Smooth muscle cell (in vitro differentiated cells): Measurements from ENCODE around the gene MTR. TPM values are rescaled to one million over a fixed set of nuclear protein-coding genes. Genes with fewer than 3 reads are reported as not detected.

Experiments
- DNase-seq: peaks from one replicate; lab custom pipeline; 2025; ENCODE audit not compliant: unreplicated experiment; lab: John Stamatoyannopoulos, UW
- H2AFZ ChIP-seq: fragments of 200-600 bp; sonication (generic); 2 replicates; pipeline ENCODE4 v1.6.0; 2016; ENCODE audit warnings: antibody characterized with exemption, low read depth, mild to moderate bottlenecking
- H3F3A ChIP-seq: fragments of 200-600 bp; sonication (generic); 2 replicates; pipeline ENCODE4 v1.6.0; 2017; ENCODE audit warnings: antibody characterized with exemption, low read depth
- H3K27ac ChIP-seq: fragments of 200-600 bp; sonication (generic); 2 replicates; pipeline ENCODE4 v1.5.1; 2016; ENCODE audit warnings: low read depth, mild to moderate bottlenecking
- H3K27me3 ChIP-seq: fragments of 200-600 bp; sonication (generic); 2 replicates; pipeline ENCODE4 v1.6.1; 2016; ENCODE audit warnings: low read depth, mild to moderate bottlenecking
- H3K36me3 ChIP-seq: fragments of 200-600 bp; sonication (generic); 2 replicates; pipeline ENCODE4 v1.5.1; 2016; ENCODE audit warnings: low read depth
- H3K4me1 ChIP-seq: fragments of 200-600 bp; sonication (generic); 2 replicates; pipeline ENCODE4 v1.5.1; 2016; ENCODE audit warnings: low read depth
- H3K4me2 ChIP-seq: fragments of 200-600 bp; sonication (generic); 2 replicates; pipeline ENCODE4 v1.6.0; 2016; ENCODE audit warnings: mild to moderate bottlenecking
- H3K4me3 ChIP-seq: fragments of 200-600 bp; sonication (generic); 2 replicates; pipeline ENCODE4 v1.5.1; 2016; ENCODE audit warnings: mild to moderate bottlenecking
- H3K79me2 ChIP-seq: fragments of 200-600 bp; sonication (generic); 2 replicates; pipeline ENCODE4 v1.6.0; 2016; ENCODE audit warnings: low read depth, mild to moderate bottlenecking
- H3K9ac ChIP-seq: fragments of 200-600 bp; sonication (generic); 2 replicates; pipeline ENCODE4 v1.6.0; 2016; ENCODE audit warnings: low read depth
- H3K9me3 ChIP-seq: fragments of 200-600 bp; sonication (generic); replicated peaks from 2 replicates; pipeline ENCODE4 v1.5.1; 2016; ENCODE audit warnings: low read depth
- H4K20me1 ChIP-seq: fragments of 200-600 bp; sonication (generic); 2 replicates; pipeline ENCODE4 v1.6.0; 2016; ENCODE audit warnings: low read depth
- CTCF ChIP-seq: fragments of 200-600 bp; sonication (generic); IDR thresholded peaks from 2 replicates; pipeline ENCODE4 v1.5.1; 2017; ENCODE audit warnings: borderline replicate concordance, mild to moderate bottlenecking, antibody characterized with exemption; ENCODE audit not compliant: insufficient read depth, poor library complexity, severe bottlenecking
- WGBS: methylation state at CpG from one replicate; pipeline ENCODE4 v1.1.7; 2016; ENCODE audit warnings: low lambda C conversion rate; 5-methylcytosine and 5-hydroxymethylcytosine counted together
- polyA plus RNA-seq: library from polyadenylated mRNA; unstranded; fragments of >200 nt; fragmentation: Nextera tagmentation; extraction: Ambion mirVana; gene quantifications from 2 replicates; pipeline ENCODE4 v1.2.1, GENCODE V29; 2016
- total RNA-seq: library from RNA; depleted of rRNA; stranded (reverse); fragments of >200 nt; gene quantifications from 2 replicates; pipeline ENCODE4 v1.2.3, GENCODE V29; 2014

MTR gene
- total and polyA plus RNA-seq, 2 experiments from 2014 or later: 10.7 to 18.3 TPM

- Histone ChIP-seq H3K4me1 (no peaks in the 10 kb centered on the region), H3K9ac (no peak overlapping the region), H3K27me3 (no peaks in the 10 kb centered on the region), H3K4me3 (no peak overlapping the region), H2AFZ (no peak overlapping the region), H3K27ac (peak overlapping the region; percentile 7), H4K20me1 (no peaks in the 10 kb centered on the region), H3K9me3 (peaks cover 10% of the 10 kb centered on the region), H3K79me2 (no peaks in the 10 kb centered on the region), H3F3A (no peaks in the 10 kb centered on the region), H3K4me2 (no peak overlapping the region), H3K36me3 (no peaks in the 10 kb centered on the region)
- 24% methylated on average over 2 of the region's 2 CpGs for WGBS
- TF ChIP-seq CTCF: no peak
- no peak for DNase-seq
These were observed 118.4 kb downstream of the MTR start for GRCh38 chr1:236913371-236914037.

GRCh38 chr1:236914375-236914774, 119.3 kb downstream of the MTR start:
- Histone ChIP-seq H3K4me1 (no peaks in the 10 kb centered on the region), H2AFZ (no peak overlapping the region), H3K9me3 (peaks cover 9% of the 10 kb centered on the region), H3K79me2 (no peaks in the 10 kb centered on the region), H3F3A (no peaks in the 10 kb centered on the region), H3K9ac (no peak overlapping the region), H3K36me3 (no peaks in the 10 kb centered on the region), H3K27ac (no peak overlapping the region), H3K27me3 (no peaks in the 10 kb centered on the region), H3K4me3 (no peak overlapping the region), H3K4me2 (no peak overlapping the region), H4K20me1 (no peaks in the 10 kb centered on the region)
- TF ChIP-seq CTCF: no peak
- WGBS: 83% methylated on average over 2 of the region's 2 CpGs
- no peak for DNase-seq

GRCh38 chr1:236916131-236916800, 121.2 kb downstream of the MTR start:
- Histone ChIP-seq H3K27me3 (no peaks in the 10 kb centered on the region), H2AFZ (no peak overlapping the region), H3F3A (no peaks in the 10 kb centered on the region), H3K79me2 (no peaks in the 10 kb centered on the region), H3K4me3 (no peak overlapping the region), H3K27ac (no peak overlapping the region), H3K36me3 (no peaks in the 10 kb centered on the region), H3K4me2 (no peak overlapping the region), H3K9ac (no peak overlapping the region), H4K20me1 (no peaks in the 10 kb centered on the region), H3K9me3 (peaks cover 9% of the 10 kb centered on the region), H3K4me1 (no peaks in the 10 kb centered on the region)
- DNase-seq: no peak
- WGBS: 90% methylated on average over 5 of the region's 5 CpGs
- no peak for TF ChIP-seq CTCF
